RWPE2 (cell line): ENCODE data around the gene PABPC1L2A.
A peak's percentile ranks its signal among the peaks of the same experiment; 100 is the strongest.
"Not testable (repeated sequence)": the region's sequence is repeated elsewhere in the genome, so short reads cannot be mapped to it uniquely, and the experiment has no call there.

Experiments
- ATAC-seq: fragments of 200-7000 bp; cut with Tn5 transposase; 3 replicates; pipeline ENCODE4 v1.9.1; 2021; ENCODE audit warnings: low read depth
- DNase-seq: peaks from one replicate; pipeline ENCODE4 v3.0.0-alpha.2; 2020; ENCODE audit warnings: low spot score
- H3K27ac ChIP-seq: fragments of 450-650 bp; 2 replicates; pipeline ENCODE4 v1.5.1; 2017; ENCODE audit warnings: mild to moderate bottlenecking; ENCODE audit not compliant: poor library complexity, severe bottlenecking
- H3K27me3 ChIP-seq: fragments of 250-450 bp; sonication (Bioruptor Pico); 2 replicates; pipeline ENCODE4 v1.5.1; 2021; ENCODE audit warnings: mild to moderate bottlenecking, moderate library complexity; ENCODE audit not compliant: insufficient read depth, poor library complexity, severe bottlenecking
- H3K36me3 ChIP-seq: fragments of 250-450 bp; sonication (Bioruptor Pico); 2 replicates; pipeline ENCODE4 v1.5.1; 2020; ENCODE audit warnings: low read depth, mild to moderate bottlenecking, moderate library complexity
- H3K4me1 ChIP-seq: fragments of 250-450 bp; sonication (Bioruptor Pico); 2 replicates; pipeline ENCODE4 v1.5.1; 2021; ENCODE audit warnings: mild to moderate bottlenecking, moderate library complexity; ENCODE audit not compliant: insufficient read depth, poor library complexity, severe bottlenecking
- H3K4me3 ChIP-seq: fragments of 250-450 bp; sonication (Bioruptor Pico); 2 replicates; pipeline ENCODE4 v1.5.1; 2021; ENCODE audit warnings: mild to moderate bottlenecking, moderate library complexity; ENCODE audit not compliant: severe bottlenecking
- H3K9me3 ChIP-seq: fragments of 250-450 bp; sonication (Bioruptor Pico); 2 replicates; pipeline ENCODE4 v1.5.1; 2021; ENCODE audit warnings: mild to moderate bottlenecking, moderate library complexity; ENCODE audit not compliant: severe bottlenecking
- CTCF ChIP-seq: fragments of 450-650 bp; IDR thresholded peaks from one replicate; pipeline ENCODE4 v1.5.1; 2017; ENCODE audit warnings: mild to moderate bottlenecking, moderate library complexity; ENCODE audit not compliant: poor library complexity, severe bottlenecking

The PABPC1L2A gene

GRCh38 chrX:73079024-73079562 is at the start of gene PABPC1L2A:
Gene PABPC1L2A, minus strand, starts transcription at chrX:73079512. Its CDS starts 126 bp downstream, at chrX:73079386.
- H3K9me3 ChIP-seq, H3K27ac ChIP-seq, ATAC-seq, H3K27me3 ChIP-seq, DNase-seq, H3K4me1 ChIP-seq, H3K36me3 ChIP-seq, H3K4me3 ChIP-seq: not testable (repeated sequence)

- no peaks in the 10 kb centered on the region for H3K4me1 ChIP-seq
- H3K27ac ChIP-seq: no peak overlapping the region
- no peak for DNase-seq
- no peaks in the 10 kb centered on the region for H3K9me3 ChIP-seq
- no peak for ATAC-seq
- no peak overlapping the region for H3K4me3 ChIP-seq
- H3K36me3 ChIP-seq: no peaks in the 10 kb centered on the region
- no peaks in the 10 kb centered on the region for H3K27me3 ChIP-seq
- TF ChIP-seq CTCF: no peak
Observed at GRCh38 chrX:73127700-73128241, 48.5 kb upstream of the PABPC1L2A start.

- no peak for ATAC-seq
- no peak for TF ChIP-seq CTCF
- no peak overlapping the region for H3K4me3 ChIP-seq
Observed at GRCh38 chrX:73126240-73126639, 46.9 kb upstream of the PABPC1L2A start.

GRCh38 chrX:73099505-73099904 is 20.2 kb upstream of the PABPC1L2A start:
- H3K27me3 ChIP-seq, H3K4me3 ChIP-seq, H3K9me3 ChIP-seq, ATAC-seq, DNase-seq, H3K4me1 ChIP-seq, H3K27ac ChIP-seq, H3K36me3 ChIP-seq: not testable (repeated sequence)

More at GRCh38 chrX:73126240-73126639, 46.9 kb upstream of the PABPC1L2A start:
- Histone ChIP-seq H3K4me1 (no peaks in the 10 kb centered on the region), H3K36me3 (no peaks in the 10 kb centered on the region), H3K9me3 (no peaks in the 10 kb centered on the region), H3K27me3 (no peaks in the 10 kb centered on the region), H3K27ac (no peak overlapping the region)
- DNase-seq: no peak

- H3K9me3 ChIP-seq, ATAC-seq, H3K36me3 ChIP-seq, H3K27me3 ChIP-seq, DNase-seq, H3K4me3 ChIP-seq, H3K4me1 ChIP-seq, H3K27ac ChIP-seq: not testable (repeated sequence)
- TF ChIP-seq CTCF: peak; percentile 47
Observed at GRCh38 chrX:73086766-73087165, 7.5 kb upstream of the PABPC1L2A start.

GRCh38 chrX:73079884-73080283 is 572 bp upstream of the PABPC1L2A start:
- H3K27me3 ChIP-seq, H3K4me1 ChIP-seq, ATAC-seq, H3K9me3 ChIP-seq, DNase-seq, H3K36me3 ChIP-seq, H3K4me3 ChIP-seq, H3K27ac ChIP-seq: not testable (repeated sequence)

- H3K36me3 ChIP-seq, H3K9me3 ChIP-seq, DNase-seq, ATAC-seq, H3K4me3 ChIP-seq, H3K4me1 ChIP-seq, H3K27ac ChIP-seq, H3K27me3 ChIP-seq: not testable (repeated sequence)
Observed at GRCh38 chrX:73078597-73078996, 715 bp downstream of the PABPC1L2A start.
